Measurements from ENCODE around the gene GRID1.

The GRID1 gene

DNA sequence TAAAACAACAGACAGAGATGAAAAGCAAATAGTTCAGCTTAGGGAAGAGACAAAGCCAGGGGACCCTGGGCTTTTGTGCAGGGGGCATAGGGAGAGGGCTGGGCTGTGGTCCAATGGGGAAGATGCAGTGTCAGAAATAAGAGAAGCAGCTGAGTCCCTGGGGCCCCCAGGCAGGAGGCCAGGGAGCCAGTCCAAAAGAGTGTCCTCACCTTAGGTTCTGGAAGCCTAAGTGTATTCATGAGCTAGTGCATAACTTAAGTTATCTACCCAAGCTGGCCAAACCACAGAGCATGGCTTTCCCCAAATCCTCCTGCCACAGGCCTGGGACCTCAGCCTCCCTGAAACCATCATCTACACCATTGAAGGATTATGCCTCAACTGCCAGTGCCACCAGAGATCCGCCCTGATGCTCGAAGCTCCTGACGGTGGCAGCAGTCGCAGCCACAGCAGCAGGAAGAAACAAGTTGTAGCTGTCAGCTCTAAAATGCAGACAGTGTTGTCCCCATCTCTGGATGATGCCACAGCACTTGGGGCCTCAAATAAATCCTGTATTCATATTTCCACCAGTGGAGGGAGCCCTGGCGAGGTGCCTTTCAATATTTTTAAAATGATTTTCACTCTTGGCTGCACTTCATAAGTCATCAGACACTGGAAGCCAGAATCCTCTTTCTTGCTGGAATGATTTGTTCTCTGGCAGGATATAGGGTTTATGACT, 574.6 kb downstream of the GRID1 start:
- H3K4me3 ChIP-seq (replicated peaks in 1 of 2; ENCODE audit: low read depth in 2 of 2, low read length in 2 of 2), result no peak overlapping the region
- TF ChIP-seq, protein P1, sequence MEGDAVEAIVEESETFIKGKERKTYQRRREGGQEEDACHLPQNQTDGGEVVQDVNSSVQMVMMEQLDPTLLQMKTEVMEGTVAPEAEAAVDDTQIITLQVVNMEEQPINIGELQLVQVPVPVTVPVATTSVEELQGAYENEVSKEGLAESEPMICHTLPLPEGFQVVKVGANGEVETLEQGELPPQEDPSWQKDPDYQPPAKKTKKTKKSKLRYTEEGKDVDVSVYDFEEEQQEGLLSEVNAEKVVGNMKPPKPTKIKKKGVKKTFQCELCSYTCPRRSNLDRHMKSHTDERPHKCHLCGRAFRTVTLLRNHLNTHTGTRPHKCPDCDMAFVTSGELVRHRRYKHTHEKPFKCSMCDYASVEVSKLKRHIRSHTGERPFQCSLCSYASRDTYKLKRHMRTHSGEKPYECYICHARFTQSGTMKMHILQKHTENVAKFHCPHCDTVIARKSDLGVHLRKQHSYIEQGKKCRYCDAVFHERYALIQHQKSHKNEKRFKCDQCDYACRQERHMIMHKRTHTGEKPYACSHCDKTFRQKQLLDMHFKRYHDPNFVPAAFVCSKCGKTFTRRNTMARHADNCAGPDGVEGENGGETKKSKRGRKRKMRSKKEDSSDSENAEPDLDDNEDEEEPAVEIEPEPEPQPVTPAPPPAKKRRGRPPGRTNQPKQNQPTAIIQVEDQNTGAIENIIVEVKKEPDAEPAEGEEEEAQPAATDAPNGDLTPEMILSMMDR (IDR thresholded peaks at IDR 0.05; ENCODE audit: low read depth, low read length), result no peak
- DNase-seq (ENCODE audit: low read depth in 2 of 2), result peak; percentile 2 to 8

DNA sequence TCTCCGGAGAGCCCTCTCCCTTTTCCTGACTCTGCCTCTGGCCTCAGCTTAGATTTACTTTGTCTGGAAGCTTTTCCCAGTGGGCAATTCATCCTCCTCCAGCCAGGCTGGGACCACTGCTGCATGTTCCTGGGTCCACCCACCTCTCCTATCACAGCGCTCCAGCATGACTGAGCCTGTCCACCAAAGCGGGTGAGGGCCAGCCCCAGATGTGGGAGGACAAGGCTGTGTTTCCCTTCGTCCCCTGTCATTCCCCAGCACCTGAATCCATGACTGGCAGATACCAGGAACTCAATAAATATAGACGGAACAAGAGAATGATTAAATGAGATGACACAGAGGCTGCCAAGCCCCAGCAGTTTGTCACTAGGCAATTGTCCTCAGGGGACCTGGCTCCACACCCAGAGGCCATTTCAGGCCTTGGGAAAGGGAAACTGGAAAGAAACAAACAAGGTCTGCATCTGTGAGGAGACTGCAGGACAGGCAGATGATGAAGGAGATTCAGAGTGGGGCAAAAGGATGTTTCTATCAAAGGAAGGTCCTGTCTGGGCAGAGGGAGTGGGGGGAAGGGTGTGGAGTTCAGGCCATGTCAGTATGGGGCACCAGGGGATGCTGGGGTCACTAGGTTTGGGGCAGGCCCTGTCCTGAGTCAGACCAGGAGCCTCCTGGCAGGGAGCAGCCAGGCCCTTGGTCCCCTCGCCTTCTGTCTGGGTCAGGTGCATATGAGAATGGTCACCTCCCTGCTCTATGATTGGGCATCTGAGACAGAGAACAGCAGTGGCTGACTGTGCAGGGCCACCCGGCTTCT, 576.4 kb downstream of the GRID1 start:
- no peak overlapping the region for H3K4me3 ChIP-seq (replicated peaks in 1 of 2; ENCODE audit: low read depth in 2 of 2, low read length in 2 of 2)

DNA sequence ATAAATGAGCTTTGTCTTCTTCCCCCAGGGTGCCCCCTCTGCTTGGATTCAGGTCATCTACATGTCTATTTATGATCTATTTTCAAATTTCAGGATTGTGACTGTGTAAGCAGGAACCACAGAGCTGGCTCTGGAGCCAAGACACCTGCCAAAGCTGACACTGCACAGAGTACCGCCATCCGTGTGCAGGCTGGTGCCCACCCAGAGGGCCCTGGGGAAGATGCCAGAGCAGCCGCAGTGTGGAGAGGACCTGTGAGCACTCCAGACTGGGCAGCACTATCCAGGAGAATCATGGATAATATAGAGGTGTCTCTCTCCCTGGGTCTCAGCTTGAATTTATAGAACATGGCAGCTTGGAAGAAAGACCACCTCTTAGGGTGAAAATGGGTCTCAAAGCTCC, 577.5 kb downstream of the GRID1 start:
- DNase-seq (ENCODE audit: low read depth in 2 of 2), result no peak
- no peak overlapping the region for H3K4me3 ChIP-seq (replicated peaks in 1 of 2; ENCODE audit: low read depth in 2 of 2, low read length in 2 of 2)
- TF ChIP-seq, protein P1 (IDR thresholded peaks at IDR 0.05; ENCODE audit: low read depth, low read length), result no peak

More for the DNA sequence above, 576.4 kb downstream of the GRID1 start:
- TF ChIP-seq, protein P1 (IDR thresholded peaks at IDR 0.05; ENCODE audit: low read depth, low read length), result no peak
- DNase-seq (ENCODE audit: low read depth in 2 of 2), result no peak

DNA sequence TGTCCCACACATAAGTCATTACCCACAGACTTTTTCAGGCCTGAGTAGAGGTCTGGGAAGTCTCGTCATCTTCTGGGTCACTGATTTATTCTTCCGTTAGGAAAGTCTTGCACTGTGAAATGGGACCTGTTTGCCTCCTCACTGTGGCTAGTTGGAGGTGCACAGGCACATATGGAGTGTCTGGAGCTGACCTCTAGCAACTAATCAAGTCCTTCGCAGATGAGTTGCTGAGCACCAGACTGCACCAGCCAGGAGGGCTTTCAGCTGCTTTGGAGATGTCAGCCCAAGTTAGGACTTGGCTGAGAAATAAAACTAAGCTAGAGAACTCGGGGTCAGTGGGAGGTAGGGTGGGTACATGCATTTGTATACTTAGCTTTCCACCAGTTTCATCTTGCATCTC, 578.0 kb downstream of the GRID1 start:
- TF ChIP-seq, protein P1 (IDR thresholded peaks at IDR 0.05; ENCODE audit: low read depth, low read length), result no peak
- no peak overlapping the region for H3K4me3 ChIP-seq (replicated peaks in 1 of 2; ENCODE audit: low read depth in 2 of 2, low read length in 2 of 2)
- DNase-seq (ENCODE audit: low read depth in 2 of 2), result no peak

DNA sequence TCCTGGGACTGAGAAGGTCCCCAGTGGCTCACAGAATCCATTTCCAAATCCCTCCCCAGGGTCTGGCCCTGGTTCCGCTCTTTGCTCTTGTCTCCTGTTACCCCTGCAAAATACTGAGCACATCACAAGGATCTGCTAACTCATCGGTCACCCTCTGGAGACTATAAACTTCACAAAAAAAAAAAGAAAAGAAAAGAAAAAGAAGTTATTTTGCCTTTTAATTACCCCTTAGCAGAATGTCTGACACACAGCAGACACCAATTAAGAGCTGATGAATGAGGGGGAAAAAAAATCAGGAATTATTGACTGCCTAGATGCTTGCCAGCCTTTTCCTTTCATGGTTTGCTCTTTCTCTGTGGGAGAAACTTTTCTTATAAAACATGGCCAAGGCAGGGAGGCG, 578.7 kb downstream of the GRID1 start:
- no peak for DNase-seq (ENCODE audit: low read depth in 2 of 2)
- no peak overlapping the region for H3K4me3 ChIP-seq (replicated peaks in 1 of 2; ENCODE audit: low read depth in 2 of 2, low read length in 2 of 2)
- TF ChIP-seq, protein P1 (IDR thresholded peaks at IDR 0.05; ENCODE audit: low read depth, low read length), result no peak

DNA sequence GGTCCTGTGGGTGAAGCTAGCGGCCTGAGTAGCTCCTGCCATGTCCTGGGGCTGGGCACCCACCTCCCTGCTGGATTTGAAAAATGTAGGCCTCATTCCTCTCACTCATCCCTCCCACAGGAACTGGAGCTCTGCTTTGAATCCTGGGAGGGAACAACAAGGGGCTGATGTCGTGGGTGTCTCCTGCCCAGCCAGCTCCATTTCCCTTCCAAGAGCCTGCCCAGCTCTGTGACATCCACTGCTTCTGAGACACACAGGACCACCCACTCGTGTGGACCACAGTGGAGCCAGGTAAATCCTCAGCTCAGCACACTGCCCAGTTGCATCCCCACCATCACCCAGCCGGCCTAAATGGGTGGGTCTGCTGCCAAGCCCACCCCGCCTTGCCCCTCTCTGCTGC, 579.2 kb downstream of the GRID1 start:
- TF ChIP-seq, protein P1 (IDR thresholded peaks at IDR 0.05; ENCODE audit: low read depth, low read length), result no peak
- no peak for DNase-seq (ENCODE audit: low read depth in 2 of 2)
- no peak overlapping the region for H3K4me3 ChIP-seq (replicated peaks in 1 of 2; ENCODE audit: low read depth in 2 of 2, low read length in 2 of 2)
